HTERT RPE-1 (cell line): ENCODE results near the gene CDC37L1.

ENCODE experiments used
- in situ Hi-C: fragments of 300-500 bp; cut with MboI; formaldehyde crosslinking; loops from 4 replicates; pipeline ENCODE4 v1.14.3; 2020; ENCODE audit warnings: low sequenced_read_pairs

Gene CDC37L1

GRCh38 chr9:4668604-4669003 is 10.8 kb upstream of the CDC37L1 start:
- in situ Hi-C loops, result no loop called here

DNA sequence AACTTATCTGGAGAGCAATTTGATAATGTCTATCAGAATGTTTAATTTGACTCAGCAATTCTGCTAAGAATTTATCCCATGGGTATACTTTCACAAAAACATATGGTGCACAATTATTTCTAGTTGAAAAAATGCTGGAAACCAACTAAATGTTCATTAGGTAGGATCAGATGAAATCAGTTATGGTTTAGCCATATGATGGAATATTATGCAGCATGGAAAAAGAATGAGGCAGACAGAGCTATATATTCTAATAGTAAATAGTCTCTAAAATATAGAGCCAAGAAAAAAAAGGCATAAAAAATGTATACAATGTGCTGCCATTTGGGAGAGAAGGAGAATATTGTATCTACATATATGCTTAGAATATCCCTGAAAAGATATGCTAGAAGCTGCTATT is 9.5 kb upstream of the CDC37L1 start:
- in situ Hi-C loops, result no loop called here

- in situ Hi-C loops, result no loop called here
Measured at GRCh38 chr9:4670591-4670990, 8.8 kb upstream of the CDC37L1 start.

DNA sequence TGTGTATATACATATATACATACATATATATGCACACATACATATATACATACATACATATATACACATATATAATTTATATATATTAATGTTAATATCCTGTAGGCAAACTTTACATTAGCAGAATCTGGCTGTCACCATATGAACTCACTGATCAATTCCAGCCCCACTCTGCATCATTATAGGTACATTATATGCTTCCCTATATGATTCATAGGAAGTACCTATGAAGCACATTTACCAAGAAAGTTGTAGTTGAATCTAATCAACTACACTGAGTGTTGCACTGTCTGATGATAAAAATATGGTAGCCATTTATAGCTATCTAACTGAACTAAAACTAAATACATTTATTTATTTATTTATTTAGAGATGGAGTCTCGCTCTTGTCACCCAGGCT is 7.6 kb upstream of the CDC37L1 start:
- in situ Hi-C loops, result no loop called here

- in situ Hi-C loops, result no loop called here
Measured at GRCh38 chr9:4674783-4675182, 4.6 kb upstream of the CDC37L1 start.

DNA sequence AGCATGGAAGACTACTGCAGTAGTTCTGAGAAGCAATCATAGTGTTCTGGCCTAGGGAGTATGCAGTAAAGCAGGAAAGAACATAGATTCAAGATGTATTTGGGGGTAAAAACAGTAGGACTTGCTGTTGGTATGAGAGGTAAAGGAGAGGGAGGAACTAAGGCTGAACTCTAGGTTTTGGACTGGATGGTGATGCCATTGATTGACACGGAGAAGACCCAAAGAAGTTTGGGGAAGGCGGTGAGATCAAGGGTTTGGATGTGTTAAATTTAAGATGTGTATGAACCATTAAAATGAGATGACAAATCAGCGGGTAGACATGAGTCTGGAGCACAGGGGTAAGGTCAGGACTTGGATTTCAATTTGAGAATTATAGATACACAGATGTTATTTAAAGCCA is 2.0 kb upstream of the CDC37L1 start:
- in situ Hi-C loops, result no loop called here

DNA sequence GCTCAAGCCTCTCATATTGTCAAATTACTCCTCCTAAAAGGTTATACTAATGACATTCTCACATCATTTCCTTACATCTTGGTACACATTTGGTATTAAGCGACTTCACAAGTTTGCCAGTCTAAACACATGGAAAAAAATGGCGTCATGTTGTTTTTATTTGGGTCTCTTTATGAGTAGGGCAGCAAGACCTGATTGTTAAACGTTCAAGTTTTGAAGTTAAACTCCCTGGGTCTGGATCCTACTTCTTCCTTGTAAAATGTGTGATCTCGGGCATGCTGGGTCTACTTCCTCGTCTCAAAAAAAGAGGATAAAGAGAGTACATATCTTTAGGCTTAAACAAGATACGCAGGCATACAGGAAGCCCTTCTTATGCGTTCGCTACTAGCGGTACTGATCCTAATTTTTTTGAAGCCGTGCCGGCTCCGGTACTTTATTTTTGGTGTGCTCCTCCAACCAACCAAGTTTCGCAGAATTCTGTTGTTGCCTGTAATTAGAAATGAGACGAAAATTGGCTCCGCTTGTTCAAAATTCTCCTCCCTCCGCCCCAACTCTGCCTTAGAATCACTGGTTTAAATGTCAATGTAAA is 596 bp upstream of the CDC37L1 start:
- in situ Hi-C loops, result no loop called here

DNA sequence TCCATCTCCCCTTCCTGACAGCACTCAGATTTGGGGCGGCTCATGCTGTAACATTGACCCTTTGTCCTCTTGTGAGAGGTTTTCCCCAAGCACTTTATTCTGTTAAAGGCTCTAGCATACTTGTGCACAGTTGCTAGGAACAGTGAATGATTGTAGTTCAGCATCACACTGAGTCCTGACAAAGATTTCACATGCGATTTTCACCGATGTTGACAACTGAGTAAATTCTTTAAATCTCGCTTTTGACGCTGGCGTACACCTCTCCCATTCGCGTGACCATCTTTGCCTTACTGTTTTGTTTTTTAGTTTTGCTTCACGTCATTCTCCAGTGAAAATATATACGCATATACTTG is 780 bp downstream of the CDC37L1 start:
- in situ Hi-C loops, result no loop called here

- in situ Hi-C loops, result no loop called here
Measured at GRCh38 chr9:4680750-4681149, 1.4 kb downstream of the CDC37L1 start.

GRCh38 chr9:4684820-4685219 is 5.5 kb downstream of the CDC37L1 start:
- in situ Hi-C loops, result no loop called here

DNA sequence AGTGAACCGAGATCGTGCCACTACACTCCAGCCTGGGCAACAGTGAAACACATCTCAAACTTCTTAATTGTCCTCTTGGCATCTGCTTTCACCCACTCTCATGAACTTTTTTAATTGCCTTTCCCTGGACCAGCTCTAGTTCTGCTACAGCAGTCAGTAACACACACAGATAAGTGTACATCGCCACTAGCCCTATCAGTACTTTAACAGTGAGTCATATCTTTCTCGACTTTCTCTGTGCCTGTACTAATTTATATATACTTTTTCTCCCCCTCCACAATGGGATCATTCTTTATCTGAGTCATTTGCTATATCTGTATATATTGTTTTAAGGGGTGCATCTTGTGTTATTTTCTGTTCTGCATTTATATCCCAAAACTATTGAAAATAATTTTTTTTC is 6.7 kb downstream of the CDC37L1 start:
- in situ Hi-C loops, result no loop called here

- in situ Hi-C loops, result no loop called here
Measured at GRCh38 chr9:4686584-4686983, 7.2 kb downstream of the CDC37L1 start.

DNA sequence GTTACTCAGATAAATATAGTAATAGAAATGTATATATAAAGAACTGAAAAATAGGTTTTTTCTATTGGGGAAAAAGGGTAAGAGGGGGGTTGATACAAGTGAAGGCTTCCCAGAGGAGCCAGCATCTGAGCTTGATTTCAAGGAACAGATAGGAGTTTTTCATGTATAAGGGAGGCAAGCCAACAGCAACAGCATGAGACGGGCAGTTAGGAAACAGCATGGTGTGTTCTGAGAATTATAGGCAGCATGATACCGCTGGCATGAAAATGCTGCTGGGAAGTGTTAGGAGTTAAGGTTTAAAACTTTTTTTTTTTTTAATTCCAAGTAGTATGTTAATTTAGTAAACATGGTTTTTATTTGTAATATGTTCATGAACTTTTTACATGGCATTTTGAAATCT is 9.7 kb downstream of the CDC37L1 start:
- in situ Hi-C loops, result no loop called here

- in situ Hi-C loops, result no loop called here
Measured at GRCh38 chr9:4689687-4690104, 10.3 kb downstream of the CDC37L1 start.

GRCh38 chr9:4690144-4690543 is 10.8 kb downstream of the CDC37L1 start:
- in situ Hi-C loops, result no loop called here

DNA sequence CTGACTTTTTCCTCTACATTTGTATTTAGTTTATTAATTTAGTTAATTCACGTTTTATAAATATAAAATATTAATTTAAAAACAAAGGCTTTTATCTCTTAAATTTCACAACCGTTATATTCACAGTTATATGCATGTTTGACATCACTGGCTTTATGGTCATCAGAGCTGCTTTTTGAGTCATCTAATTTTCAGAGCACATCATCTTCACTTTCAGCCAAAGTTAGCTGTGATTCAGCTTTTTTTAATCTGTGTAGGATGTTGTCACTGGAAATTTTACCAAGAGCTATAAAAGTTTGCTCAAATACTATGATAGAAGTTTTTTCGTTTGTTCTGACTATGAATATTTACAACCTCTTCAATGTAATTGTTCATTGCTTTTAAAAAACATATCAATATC is 12.4 kb downstream of the CDC37L1 start:
- in situ Hi-C loops, result no loop called here

DNA sequence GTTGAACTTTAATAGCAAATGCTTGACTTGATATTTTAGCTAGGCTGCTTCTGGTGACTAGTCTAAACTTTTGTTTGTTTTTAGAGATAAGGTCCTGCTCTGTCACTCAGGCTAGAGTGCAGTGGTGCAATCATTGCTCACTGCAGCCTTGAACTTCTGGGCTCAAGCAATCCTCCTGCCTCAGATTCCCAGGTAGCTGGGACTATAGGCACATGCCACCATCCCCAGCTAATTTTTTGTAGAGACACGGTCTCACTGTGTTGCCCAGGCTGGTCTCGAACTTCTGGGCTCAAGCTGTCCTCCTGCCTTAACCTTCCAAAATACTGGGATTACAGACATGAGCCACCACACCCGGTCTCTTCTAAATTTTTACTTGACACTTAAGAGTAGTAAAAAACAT is 20.7 kb downstream of the CDC37L1 start:
- in situ Hi-C loops, result no loop called here

DNA sequence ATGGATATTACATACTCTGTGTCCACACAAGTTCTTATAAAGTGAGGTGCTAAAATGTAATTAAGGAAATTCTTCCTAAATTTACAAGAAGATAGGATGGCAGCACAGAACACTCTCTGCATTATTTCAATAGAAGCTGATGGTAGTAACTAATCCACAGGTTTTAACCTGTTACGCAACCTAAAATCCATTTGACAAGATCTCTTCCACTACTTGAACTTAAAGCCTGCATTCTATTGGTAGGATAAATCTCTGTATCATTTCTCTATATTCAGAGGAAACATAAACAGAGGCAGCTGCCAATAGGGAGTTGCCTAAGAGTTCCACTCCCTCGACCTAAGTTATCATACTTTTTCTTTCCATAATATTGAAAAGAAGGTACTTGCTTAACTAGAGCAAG is 21.6 kb downstream of the CDC37L1 start:
- in situ Hi-C loops, result no loop called here

DNA sequence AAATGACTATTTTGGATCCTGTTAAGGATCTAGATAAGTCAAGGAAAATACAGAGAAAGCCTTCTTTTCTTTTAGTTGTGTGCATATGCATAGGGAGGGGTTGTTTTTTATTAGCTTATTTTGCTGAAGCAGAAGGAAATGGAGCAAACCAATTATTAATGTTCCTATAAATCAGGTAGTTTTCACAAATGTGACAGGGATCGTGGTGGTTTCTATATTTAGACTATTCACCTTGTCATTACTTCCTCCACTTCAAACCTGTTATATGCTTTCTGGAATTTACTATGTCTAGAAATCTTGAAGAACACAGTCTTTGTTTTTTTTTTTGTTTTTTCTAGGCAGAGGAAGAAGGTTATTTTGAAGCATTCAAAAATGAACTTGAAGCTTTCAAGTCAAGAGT is 22.2 kb downstream of the CDC37L1 start:
- in situ Hi-C loops, result no loop called here

DNA sequence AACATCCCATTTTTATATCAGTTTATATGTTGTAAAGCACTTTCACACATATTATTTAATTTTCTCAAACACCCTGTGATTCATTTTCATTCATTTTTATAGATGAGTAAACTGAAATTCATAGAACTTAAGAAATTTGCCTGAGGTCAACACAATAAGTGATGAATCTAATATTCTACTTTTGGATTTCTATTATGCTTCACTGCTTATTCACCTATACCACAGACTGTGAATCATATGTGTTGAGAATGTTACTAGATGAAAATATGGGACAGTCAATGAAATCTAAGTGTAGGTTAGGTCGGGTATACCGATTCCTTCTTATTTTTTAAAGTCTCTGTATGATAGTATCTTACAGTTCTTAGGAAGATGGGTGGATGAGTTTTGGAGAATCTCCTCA is 24.8 kb downstream of the CDC37L1 start:
- in situ Hi-C loops, result no loop called here

DNA sequence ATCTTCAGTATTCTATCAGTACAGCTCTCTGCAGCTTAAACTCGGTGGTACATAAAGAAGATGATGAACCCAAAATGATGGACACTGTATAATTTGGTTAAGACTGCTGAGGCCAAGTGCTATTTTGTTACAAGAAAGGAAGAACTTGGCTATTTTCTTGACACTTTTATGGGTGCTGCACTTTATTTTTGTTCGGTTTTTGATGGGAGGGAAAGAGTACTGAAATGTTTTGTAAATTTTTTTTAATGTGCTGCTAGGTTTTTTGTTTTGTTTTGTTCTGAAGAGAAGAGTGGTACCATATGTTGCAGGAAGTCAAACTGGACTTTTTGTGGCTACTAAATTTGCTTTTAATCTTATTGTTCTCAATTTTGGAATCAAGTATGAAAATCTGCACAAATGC is 26.7 kb downstream of the CDC37L1 start:
- in situ Hi-C loops, result no loop called here

DNA sequence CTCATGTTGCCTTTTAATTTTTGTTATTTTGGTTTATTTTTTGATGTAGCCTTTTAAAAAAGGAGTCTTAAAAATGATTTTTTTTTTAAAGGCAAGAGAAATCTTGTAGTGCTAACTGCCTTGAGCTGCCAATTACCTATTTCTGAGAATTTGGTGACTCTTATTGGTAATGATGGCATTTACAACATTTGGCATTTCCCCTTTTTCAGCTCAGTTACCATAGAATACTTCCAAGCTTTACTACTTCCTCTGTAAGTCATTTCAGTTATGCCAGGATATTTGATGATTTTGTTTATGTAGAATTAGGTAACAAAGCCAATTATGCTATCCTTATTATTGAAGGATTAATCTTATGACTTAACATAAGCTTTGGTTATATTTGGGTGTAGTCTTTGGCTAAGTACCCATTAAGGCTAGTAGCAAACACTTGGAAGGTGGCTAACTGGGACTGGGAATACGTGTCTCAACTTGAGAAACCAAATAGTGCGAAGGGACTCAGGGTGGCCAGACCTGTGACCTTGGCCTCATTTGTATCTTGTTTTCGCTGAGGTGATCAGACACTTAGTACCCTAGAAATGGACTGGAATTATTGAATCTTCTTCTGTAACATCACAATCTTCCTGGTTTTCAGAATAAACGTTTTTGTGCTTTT is 27.7 kb downstream of the CDC37L1 start:
- in situ Hi-C loops, result no loop called here

DNA sequence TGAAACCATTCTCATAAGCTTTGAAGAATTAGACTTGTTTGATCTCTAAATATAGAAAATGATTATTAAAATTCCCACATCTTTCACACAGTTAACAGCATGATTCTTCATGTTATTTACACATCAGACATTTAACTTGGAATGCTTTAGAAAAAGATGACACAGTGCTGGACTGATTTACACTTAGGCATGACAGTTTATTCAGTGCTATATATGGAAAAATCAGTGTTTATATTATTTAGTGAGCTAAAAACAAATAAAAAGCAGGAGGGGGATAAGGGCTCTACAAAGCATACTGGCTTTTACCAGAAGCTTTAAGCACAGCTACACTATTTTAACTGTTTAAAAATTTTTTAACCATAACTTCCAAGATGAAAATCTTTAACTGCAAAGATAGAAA is 30.0 kb downstream of the CDC37L1 start:
- in situ Hi-C loops, result no loop called here
